Measurements from ENCODE around the gene LHFPL6. TPM values are rescaled to one million over a fixed set of nuclear protein-coding genes. Genes with fewer than 3 reads are reported as not detected.

Gene LHFPL6
- total and polyA plus RNA-seq, 11 donors: 34.4 to 74.4 (median 53.2) TPM

DNA sequence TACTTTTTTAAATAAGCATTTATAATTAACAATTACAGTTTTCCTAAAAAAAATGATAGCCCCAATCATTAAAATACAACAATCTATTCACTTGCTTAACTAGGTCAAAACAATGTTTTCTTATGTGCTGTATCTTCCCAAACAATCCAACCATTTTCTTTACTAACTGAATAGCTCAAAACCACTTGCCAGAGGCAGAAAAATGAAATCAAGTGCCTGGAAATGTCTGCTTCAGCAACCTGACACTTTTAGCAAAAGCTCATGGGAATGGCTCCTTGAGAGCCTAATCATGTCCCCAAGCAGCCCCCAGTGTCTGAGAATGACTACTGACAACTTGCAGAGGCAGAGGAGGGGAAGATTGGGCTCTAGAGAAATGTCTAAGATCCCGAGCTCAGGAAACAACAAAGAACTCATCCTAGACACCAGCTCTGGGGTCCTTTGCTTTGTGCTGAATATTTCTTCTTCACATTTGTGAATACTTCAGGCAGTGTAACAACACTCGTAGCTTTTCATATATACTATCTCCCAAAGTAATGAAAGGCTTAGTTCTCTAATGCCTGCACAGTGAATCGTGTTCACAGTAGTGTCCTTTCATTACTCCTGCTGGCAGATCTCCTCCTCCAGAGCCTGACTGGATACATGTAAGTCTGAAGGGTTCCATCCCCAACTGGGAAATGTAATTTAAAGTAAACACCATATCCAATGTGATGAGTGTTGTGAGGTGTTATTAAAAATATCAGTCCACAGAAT lies 280.0 kb downstream of the LHFPL6 start:
- DNase-seq (no peak), ATAC-seq (no peak)
- H3K27me3 ChIP-seq: no peaks in the 10 kb centered on the region
- H3K4me1 ChIP-seq: peaks cover 0 to 62% (median 25%) of the 10 kb centered on the region in 12 donors
- no peak overlapping the region for H3K4me3 ChIP-seq
- WGBS, 4 donors: 60 to 66% (median 62%) methylated on average over 3 of the region's 3 CpGs
- peak overlapping the region in 3 of 12 donors; percentile 37 to 43 (median 39) for H3K27ac ChIP-seq
- intact Hi-C loops (cut with DNase I): no loop called here
- H3K36me3 ChIP-seq: no peaks in the 10 kb centered on the region
- no peak for TF ChIP-seq POLR2A (IDR thresholded peaks at IDR 0.05)
- TF ChIP-seq, protein P1, sequence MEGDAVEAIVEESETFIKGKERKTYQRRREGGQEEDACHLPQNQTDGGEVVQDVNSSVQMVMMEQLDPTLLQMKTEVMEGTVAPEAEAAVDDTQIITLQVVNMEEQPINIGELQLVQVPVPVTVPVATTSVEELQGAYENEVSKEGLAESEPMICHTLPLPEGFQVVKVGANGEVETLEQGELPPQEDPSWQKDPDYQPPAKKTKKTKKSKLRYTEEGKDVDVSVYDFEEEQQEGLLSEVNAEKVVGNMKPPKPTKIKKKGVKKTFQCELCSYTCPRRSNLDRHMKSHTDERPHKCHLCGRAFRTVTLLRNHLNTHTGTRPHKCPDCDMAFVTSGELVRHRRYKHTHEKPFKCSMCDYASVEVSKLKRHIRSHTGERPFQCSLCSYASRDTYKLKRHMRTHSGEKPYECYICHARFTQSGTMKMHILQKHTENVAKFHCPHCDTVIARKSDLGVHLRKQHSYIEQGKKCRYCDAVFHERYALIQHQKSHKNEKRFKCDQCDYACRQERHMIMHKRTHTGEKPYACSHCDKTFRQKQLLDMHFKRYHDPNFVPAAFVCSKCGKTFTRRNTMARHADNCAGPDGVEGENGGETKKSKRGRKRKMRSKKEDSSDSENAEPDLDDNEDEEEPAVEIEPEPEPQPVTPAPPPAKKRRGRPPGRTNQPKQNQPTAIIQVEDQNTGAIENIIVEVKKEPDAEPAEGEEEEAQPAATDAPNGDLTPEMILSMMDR (IDR thresholded peaks at IDR 0.05): no peak
- no peaks in the 10 kb centered on the region for H3K9me3 ChIP-seq

DNA sequence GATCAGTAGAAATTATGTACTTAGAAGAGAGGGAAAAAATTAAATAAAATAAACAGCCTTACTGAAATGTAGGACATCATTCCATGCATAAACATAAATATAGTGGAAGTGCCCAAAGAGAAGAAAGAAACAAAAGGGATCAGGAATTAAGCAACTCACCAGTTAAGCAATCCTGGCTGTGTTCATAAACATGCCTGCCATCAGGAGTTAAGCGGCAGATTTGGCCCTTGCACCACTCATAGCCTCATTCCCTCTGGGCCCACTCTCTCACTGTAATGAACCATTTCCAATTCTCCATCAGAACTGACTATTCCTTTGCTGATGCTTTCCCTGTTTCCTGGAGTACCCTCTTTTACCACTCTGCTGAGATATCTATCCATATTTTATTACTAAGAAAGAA lies 281.4 kb downstream of the LHFPL6 start:
- ATAC-seq: peak; percentile 28 to 76 (median 54)
- DNase-seq: peak in 2 of 5 donors; percentile 33 to 44
- H3K27me3 ChIP-seq: no peaks in the 10 kb centered on the region
- H3K27ac ChIP-seq: peak overlapping the region in 4 of 12 donors; percentile 3 to 35 (median 14)
- H3K4me1 ChIP-seq: peaks cover 3 to 67% (median 27%) of the 10 kb centered on the region in 12 donors
- no peaks in the 10 kb centered on the region for H3K9me3 ChIP-seq
- WGBS, 4 donors: 63 to 77% (median 71%) methylated on average over 1 of the region's 1 CpG
- no peak overlapping the region for H3K4me3 ChIP-seq
- no peaks in the 10 kb centered on the region for H3K36me3 ChIP-seq
- intact Hi-C loops (cut with DNase I): no loop called here
- TF ChIP-seq, protein P1 (IDR thresholded peaks at IDR 0.05): no peak
- TF ChIP-seq POLR2A (IDR thresholded peaks at IDR 0.05): no peak

DNA sequence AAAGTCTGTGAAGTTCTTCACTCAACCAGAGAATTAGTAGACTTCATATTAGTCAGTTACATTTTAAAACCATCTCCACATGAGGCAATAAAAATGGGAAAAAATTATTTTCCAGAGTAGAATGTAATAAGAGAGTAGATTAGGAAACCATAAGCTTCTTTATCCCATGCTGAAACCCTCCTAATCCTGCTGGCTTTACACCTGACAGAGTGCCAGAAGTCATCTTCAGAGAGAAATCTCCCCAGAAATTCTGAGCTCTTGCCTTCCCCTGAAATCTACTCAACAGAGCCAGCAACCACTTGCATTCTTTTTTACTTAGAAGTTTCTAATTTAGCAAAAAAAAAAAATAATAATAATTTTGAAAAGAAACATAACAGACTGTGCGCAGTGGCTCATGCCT lies 284.8 kb downstream of the LHFPL6 start:
- no peak overlapping the region for H3K27ac ChIP-seq
- no peaks in the 10 kb centered on the region for H3K27me3 ChIP-seq
- no peak for TF ChIP-seq POLR2A (IDR thresholded peaks at IDR 0.05)
- intact Hi-C loops (cut with DNase I): no loop called here
- 90 to 100% (median 92%) methylated on average over 1 of the region's 1 CpG for WGBS, 4 donors
- no peaks in the 10 kb centered on the region for H3K36me3 ChIP-seq
- H3K4me1 ChIP-seq: peaks cover 3 to 57% (median 26%) of the 10 kb centered on the region in 12 donors
- ATAC-seq: no peak
- DNase-seq: no peak
- H3K9me3 ChIP-seq: no peaks in the 10 kb centered on the region
- H3K4me3 ChIP-seq: no peak overlapping the region

DNA sequence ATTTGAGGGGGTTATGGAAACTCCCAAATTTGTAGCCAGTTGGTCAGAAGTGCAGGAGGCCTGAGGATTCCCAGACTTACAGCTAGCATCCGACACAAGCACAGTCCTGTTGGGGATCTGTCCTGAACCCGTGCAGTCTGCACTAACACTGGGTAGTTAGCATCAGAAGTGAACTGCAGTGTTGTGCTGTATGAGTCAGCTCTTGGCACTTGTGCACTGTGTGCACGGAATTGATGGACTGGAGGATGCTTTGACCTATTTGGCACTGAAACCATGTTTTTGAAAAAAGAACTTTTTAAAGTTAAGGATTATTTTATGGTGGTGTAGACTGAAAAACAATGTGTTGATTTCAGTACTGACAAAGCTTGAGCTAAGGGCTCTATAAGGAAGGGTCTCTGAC lies 285.7 kb downstream of the LHFPL6 start:
- Histone ChIP-seq H3K9me3 (no peaks in the 10 kb centered on the region), H3K4me3 (no peak overlapping the region), H3K36me3 (no peaks in the 10 kb centered on the region), H3K27ac (peak overlapping the region in 2 of 12 donors; percentile 9 to 14), H3K27me3 (no peaks in the 10 kb centered on the region), H3K4me1 (peaks cover 0 to 49% (median 20%) of the 10 kb centered on the region in 12 donors)
- TF ChIP-seq POLR2A (IDR thresholded peaks at IDR 0.05): no peak
- TF ChIP-seq, protein P1 (IDR thresholded peaks at IDR 0.05): no peak
- intact Hi-C loops (cut with DNase I): no loop called here
- WGBS, 4 donors: 24 to 48% (median 37%) methylated on average over 3 of the region's 3 CpGs
- peak in 4 of 5 donors; percentile 25 to 71 (median 50) for DNase-seq
- ATAC-seq: peak; percentile 83 to 95 (median 90)
